Activated naive CD4-positive, alpha-beta T cell treated with anti-CD3 and anti-CD28 coated beads, Interleukin-2, amount 50 U/mL, for 16 hours (primary cell): Measurements from ENCODE around the gene SPOCK1.
"Not testable (repeated sequence)": the region's sequence is repeated elsewhere in the genome, so short reads cannot be mapped to it uniquely, and the experiment has no call there.

ENCODE experiments used
- DNase-seq: peaks from one replicate; pipeline ENCODE4 v3.0.0-alpha.2; 2020

The SPOCK1 gene

DNA sequence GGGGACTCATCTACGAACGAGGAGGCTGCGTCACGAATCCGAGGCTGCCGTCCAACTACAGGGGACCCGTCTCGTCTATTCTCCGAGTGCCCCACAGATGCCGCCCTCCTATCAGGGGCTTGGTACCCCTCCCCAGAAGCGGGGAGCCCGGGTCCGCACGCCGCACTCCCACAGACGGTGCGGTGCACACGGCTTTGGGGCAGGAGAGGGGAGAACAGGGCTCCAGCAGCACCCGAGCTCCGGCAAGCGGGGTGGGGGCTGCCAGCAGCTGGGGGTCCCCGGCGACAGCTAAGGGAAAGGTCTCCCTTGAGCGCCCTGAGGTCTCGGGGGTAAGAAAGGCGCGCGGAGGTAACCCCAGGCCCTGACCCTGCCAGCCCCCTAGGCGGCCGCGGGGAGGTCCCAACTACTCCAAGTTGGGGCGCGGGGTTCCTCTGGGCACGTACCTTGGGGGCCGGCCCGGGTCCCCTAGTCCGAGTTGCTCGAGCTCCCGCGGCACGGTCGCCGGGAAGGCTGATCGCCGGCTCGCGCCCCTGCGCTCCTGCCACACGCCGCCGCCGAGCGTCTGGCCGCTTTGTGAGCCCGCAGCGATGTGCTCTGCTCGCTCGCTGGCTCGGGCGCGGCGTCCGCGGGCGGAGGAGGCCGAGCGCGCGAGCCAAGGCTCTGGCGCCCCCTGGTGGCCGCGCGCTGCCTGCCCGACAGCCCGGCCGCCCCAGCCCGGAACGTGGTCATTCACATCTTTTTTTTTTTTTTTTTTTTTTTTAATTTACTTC is at the start of gene SPOCK1:
Gene SPOCK1 (minus strand): TSS at position 591 of the 770 bp plus-strand sequence.
- DNase-seq, result peak; percentile 55

GRCh38 chr5:137545956-137546355 is 46.8 kb upstream of the SPOCK1 start:
- DNase-seq, result no peak

DNA sequence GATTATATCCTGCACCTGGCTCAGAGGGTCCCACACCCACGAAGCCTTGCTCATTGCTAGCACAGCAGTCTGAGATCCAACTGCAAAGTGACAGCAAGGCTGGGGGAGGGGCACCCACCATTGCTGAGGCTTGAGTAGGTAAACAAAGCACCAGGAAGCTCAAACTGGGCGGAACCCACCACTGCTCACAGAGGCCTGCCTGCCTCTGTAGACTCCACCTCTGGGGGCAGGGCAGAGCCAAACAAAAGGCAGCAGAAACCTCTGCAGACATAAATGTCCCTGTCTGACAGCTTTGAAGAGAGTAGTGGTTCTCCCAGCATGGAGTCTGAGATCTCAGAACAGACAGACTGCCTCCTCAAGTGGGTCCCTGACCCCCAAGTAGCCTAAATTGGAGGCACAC is 36.3 kb upstream of the SPOCK1 start:
- not testable (repeated sequence) for DNase-seq

- no peak for DNase-seq
These were observed 34.8 kb upstream of the SPOCK1 start for GRCh38 chr5:137533963-137534362.

- no peak for DNase-seq
These were observed 32.1 kb upstream of the SPOCK1 start for GRCh38 chr5:137531266-137531665.

DNA sequence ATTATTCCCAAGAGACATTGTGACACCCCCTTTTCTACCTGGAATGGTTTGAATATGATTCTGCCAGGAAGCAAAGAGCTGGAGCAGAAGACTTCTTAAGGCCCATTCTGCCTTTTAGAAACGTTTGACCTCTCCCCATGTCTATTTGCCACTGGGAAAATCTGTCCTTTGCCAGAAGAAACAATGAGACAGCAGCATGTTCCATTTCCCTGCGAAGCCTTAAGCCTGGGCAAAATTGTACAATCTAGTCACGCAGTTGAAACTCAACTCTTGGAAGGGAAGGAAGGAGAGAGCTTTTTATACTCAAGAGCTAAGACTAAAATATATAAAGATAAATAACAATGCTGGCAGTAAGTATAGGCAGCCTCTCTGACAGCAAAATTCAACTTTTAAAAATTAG is 22.1 kb upstream of the SPOCK1 start:
- no peak for DNase-seq

DNA sequence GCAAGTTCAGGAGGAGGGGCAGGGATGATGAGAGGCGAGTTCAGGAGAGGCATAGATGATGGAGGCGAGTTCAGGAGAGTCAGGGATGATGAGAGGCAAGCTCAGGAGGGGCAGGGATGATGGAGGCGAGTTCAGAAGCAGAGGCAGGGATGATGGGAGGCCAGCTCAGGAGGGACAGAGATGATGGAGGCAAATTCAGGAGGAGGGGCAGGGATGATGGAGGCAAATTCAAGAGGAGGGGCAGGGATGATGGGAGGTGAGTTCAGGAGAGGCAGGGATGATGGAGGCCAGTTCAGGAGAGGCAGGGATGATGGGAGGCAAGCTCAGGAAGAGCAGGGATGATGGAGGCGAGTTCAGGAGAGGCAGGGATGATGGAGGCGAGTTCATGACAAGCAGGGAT is 17.8 kb upstream of the SPOCK1 start:
- DNase-seq, result no peak

GRCh38 chr5:137516251-137516797 is 17.2 kb upstream of the SPOCK1 start:
- DNase-seq, result no peak

DNA sequence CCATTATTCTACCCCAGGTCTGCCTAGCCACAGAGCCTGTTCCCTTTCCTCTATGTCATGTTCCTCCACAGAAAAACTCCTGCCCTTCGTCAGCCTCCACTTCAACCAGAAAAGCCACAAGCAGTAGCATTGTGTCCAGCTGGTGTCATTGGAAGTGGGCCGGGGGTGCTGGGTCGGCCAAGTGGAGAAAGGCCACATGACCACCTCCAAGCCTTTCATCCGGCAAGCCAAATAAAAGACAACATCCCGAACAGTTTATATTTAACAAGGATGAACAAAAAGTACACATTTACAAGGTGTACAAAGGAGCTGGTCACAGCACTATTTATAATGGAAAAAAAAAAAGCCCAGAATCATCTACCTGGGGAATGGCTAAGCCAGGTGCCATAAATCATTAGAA is 16.1 kb upstream of the SPOCK1 start:
- no peak for DNase-seq

GRCh38 chr5:137510671-137511070 is 11.5 kb upstream of the SPOCK1 start:
- no peak for DNase-seq

DNA sequence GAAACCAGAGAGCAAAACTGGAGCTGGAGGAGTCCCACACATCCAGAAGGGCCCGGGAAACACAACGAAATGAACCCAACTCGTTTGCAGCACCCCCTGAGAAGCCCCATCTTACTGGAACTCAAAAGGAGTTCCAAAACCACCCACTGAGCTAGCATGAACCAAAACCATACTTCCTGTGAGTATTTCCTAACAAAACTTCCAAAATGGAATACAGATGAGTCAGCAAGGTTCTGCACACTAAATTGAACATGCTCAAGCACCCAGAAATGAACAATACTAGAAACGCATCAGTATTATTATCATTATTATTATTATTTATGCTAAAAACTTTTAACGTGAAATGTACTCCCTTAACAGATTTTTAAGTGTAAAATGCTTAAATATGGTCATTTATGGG is 8.0 kb upstream of the SPOCK1 start:
- no peak for DNase-seq

DNA sequence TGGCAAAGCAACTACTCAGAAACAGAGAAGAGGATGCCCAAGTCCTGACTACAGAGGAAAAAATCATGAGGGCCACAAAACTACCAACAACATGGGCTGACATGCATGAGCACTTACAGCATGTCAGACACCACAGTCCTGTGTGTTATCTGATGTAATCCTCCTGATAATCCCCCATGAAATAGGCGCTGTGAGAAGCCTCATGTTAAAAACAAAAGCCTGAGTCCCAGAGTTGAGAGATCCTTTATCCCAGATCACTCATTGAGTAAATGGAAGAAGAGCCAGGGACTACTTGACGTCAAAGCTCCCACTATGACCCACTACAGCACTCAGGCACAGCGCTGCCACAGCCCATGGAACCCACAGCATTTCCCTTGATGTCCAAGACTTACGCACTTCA is 7.2 kb upstream of the SPOCK1 start:
- DNase-seq, result no peak

GRCh38 chr5:137504916-137505315 is 5.8 kb upstream of the SPOCK1 start:
- no peak for DNase-seq

- no peak for DNase-seq
These were observed 4.3 kb upstream of the SPOCK1 start for GRCh38 chr5:137503456-137503855.

- DNase-seq, result no peak
These were observed 3.5 kb upstream of the SPOCK1 start for GRCh38 chr5:137502632-137503031.

DNA sequence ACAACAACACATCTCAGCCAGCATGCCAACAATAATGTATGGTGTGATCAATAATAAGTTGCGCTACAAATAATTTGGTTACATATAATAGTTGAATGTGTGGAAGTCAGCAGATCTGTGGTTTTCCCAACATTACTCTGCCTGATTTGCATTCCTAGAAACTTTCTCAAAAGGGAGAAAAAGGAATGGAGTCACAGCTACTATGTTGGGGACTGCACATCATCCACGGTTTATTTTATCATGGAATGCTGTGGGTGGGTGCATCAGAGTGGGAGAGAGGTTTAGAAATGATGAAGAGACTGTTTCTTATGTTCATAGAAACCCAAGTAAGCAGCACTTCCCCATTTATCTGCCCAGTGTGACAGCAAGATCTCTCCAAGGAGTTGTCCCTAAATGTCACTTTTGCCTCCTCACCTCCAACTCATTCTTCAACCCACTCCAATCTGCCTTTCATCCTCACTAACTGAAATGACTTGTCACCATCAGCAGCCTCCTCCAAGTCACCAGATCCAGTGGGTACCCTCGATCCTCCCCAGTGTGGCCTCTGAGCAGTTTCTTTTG is 2.8 kb upstream of the SPOCK1 start:
- DNase-seq, result no peak

DNA sequence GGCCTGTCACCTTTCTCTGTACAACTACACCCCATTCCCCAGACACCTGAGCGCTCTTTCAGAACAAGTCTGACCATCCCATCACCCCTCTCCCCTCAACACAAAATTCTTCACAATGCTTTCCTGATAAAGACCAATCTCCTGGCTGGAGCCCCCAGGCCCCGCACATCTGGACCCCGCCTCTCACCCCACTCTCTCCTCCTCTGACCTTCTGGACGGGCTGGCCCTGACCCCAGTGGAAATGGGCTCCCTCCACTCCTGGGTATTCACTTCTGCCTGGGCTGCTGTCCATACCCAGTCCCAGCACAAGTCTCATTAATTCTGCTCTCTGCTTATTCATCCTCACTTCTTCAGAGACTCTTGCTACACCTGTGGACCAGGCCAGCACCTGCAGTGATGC is 2.1 kb upstream of the SPOCK1 start:
- no peak for DNase-seq

DNA sequence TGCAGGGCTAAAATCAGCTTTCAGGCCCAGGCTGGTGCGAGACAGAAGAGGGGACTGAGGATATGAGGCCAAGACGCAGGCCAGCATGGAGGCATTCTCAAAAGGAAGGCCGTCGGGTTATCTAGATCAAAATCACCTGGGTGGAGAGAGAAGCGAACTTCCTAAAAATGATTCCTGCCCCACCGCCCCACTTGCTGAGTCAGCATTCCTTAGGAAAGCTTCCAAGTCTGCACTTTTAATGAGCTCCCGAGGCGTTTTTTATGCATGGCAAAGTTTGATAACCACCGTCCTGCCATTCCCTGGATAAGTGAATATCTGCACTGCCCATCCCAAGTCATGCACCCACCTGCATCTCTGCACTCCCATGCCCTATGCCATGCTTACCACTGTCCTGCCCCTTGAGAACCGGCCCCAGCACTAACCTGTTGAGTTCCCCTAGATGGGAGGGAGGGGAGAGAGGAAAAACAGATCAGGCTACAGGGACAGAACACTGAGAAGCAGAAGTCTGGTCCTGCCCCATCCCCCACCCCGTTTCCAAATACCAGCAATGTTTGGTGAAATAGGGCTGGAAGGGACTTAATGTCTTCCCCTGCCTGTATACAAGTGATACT is 1.6 kb upstream of the SPOCK1 start:
- no peak for DNase-seq

- DNase-seq, result not testable (repeated sequence)
These were observed 351 bp upstream of the SPOCK1 start for GRCh38 chr5:137499506-137499847.

DNA sequence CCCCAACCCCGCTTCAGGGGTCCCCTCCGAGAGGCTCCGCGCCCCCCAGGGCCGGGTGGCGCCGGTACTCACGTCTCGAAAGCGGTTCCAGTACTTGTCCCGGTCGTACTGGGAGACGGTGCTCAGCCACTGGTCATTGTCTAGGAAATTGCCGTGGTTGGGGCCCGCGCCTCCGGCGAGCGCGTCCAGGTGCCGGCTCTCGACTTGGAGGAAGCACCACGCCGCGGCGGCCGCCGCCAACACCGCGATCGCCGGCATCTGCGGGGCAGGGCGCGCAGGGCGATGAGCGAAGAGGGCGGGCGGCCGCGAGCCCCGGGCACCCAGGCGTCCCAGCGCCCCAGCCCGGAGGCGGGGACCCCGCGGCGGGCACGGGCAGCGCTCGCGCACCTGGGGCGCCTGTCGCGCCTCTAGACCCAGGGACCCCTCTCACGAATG is 808 bp downstream of the SPOCK1 start:
- no peak for DNase-seq

- DNase-seq, result no peak
These were observed 1.5 kb downstream of the SPOCK1 start for GRCh38 chr5:137497396-137498290.

DNA sequence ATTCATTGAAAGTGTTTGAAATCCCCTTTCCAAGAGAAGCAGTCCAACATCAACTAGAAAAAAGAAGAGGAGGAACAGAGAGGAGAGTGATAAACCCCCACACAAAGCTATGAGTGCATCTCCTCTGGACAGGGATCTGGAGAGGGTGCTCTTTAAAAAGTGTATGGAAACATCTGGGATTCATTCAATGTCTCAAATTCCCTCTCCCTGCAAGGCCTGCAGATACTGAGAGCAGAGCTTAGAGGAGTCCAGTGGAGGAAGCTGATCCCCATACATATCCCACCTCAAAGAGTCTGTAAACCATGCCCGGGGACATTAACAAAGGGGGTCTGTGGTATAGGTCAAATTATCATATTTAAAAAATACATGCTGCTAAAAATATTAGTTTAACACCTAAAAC is 2.2 kb downstream of the SPOCK1 start:
- DNase-seq, result no peak

DNA sequence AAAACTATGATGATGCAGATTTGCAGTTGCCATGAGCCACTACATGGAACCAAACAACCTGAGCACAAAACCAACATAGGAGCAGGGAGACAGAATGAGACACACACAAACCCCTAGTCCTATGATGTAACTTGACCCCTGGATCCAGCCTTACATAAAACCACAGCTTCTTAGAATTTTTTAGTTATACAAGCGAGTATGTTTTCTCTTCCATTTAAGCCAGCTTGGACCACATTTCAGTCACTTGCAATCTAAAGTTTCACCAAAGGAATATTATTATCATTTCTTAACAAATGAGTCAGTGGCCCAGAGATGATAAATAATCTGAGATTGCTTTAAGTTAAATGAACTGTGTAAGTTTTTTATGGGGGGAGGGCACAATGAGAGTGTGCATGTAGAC is 6.8 kb downstream of the SPOCK1 start:
- DNase-seq, result no peak
